Gastroesophageal sphincter (tissue), 4 donors: ENCODE data around the gene ADCYAP1. TPM values are rescaled to one million over a fixed set of nuclear protein-coding genes. Genes with fewer than 3 reads are reported as not detected.

Experiments
- ATAC-seq: fragments of 150-250 bp; one replicate; pipeline ENCODE4 v1.9.1; 2016; ENCODE audit warnings: mild to moderate bottlenecking, moderate library complexity
- H3K27ac ChIP-seq, 4 donors: fragments of 200-600 bp; sonication (generic) in 3 of 4; 1 replicate in 3 of 4; 2 replicates in 1 of 4; pipeline ENCODE4 v1.5.1; 2016 to 2019
- H3K27me3 ChIP-seq: fragments of 200-600 bp; sonication (generic); one replicate; pipeline ENCODE4 v1.5.1; 2019
- H3K36me3 ChIP-seq, 2 donors: fragments of 200-600 bp; sonication (generic); one replicate each; pipeline ENCODE4 v1.5.1; 2019; ENCODE audit warnings: control low read depth in 1 of 2
- H3K4me1 ChIP-seq, 3 donors: fragments of 200-600 bp; sonication (generic); 1 replicate in 2 of 3; 2 replicates in 1 of 3; pipeline ENCODE4 v1.5.1; 2016 to 2019; ENCODE audit warnings: control low read depth in 2 of 3
- H3K4me3 ChIP-seq, 2 donors: fragments of 200-600 bp; sonication (generic); one replicate each; pipeline ENCODE4 v1.5.1; 2019; ENCODE audit warnings: mild to moderate bottlenecking in 1 of 2, moderate library complexity in 1 of 2
- H3K9me3 ChIP-seq, 3 donors: fragments of 200-600 bp; sonication (generic); one replicate each; pipeline ENCODE4 v1.5.1; 2017 to 2019; ENCODE audit warnings: control low read depth in 2 of 3
- CTCF ChIP-seq, 4 experiments: fragments of 200-600 bp in 2 of 4; fragments of 450-650 bp in 2 of 4; sonication (generic) in 1 of 4; IDR thresholded peaks; one replicate each; pipeline ENCODE4 v1.5.1; 2017 to 2019; ENCODE audit warnings: antibody characterized with exemption in 4 of 4, mild to moderate bottlenecking in 2 of 4, moderate library complexity in 2 of 4
- EP300 ChIP-seq: sonication (generic); formaldehyde crosslinking; IDR thresholded peaks from one replicate; pipeline ENCODE4 v1.6.1; 2017; ENCODE audit warnings: antibody characterized with exemption, mild to moderate bottlenecking
- POLR2A ChIP-seq, 2 donors: fragments of 450-650 bp; IDR thresholded peaks; one replicate each; pipeline ENCODE4 v1.6.1; 2017; ENCODE audit warnings: antibody characterized with exemption in 2 of 2, mild to moderate bottlenecking in 2 of 2, moderate library complexity in 1 of 2
- POLR2AphosphoS5 ChIP-seq: sonication (generic); formaldehyde crosslinking; IDR thresholded peaks from one replicate; pipeline ENCODE4 v1.6.1; 2017; ENCODE audit warnings: antibody characterized with exemption
- WGBS, 2 donors: methylation state at CpG; one replicate each; pipeline ENCODE4 v1.1.5; 2018; ENCODE audit warnings: low coverage in 1 of 2; 5-methylcytosine and 5-hydroxymethylcytosine counted together
- total RNA-seq, 4 donors: library from RNA; depleted of rRNA; stranded (reverse); fragments of >200 nt; gene quantifications; one replicate each; pipeline ENCODE4 v1.1.0, GENCODE V29; 2016

Gene ADCYAP1
- total RNA-seq, 4 donors from 2014 or later: 0.39 to 2.3 (median 0.67) TPM; not detected in 1

GRCh38 chr18:896315-896714 is 8.4 kb upstream of the ADCYAP1 start:
- Histone ChIP-seq H3K4me1 (no peaks in the 10 kb centered on the region), H3K4me3 (no peak overlapping the region), H3K9me3 (no peaks in the 10 kb centered on the region), H3K27ac (no peak overlapping the region), H3K36me3 (no peaks in the 10 kb centered on the region), H3K27me3 (peaks cover 80% of the 10 kb centered on the region)
- WGBS, 2 donors: 69 to 70% methylated on average over 1 of the region's 1 CpG
- TF ChIP-seq POLR2AphosphoS5 (no peak), POLR2A (IDR thresholded peaks at IDR 0.05) (no peak), EP300 (no peak), CTCF (IDR thresholded peaks at IDR 0.05) (no peak)
- no peak for ATAC-seq

- Histone ChIP-seq H3K4me1 (peaks cover 0 to 26% (median 7%) of the 10 kb centered on the region in 3 donors), H3K27me3 (peaks cover 92% of the 10 kb centered on the region), H3K27ac (no peak overlapping the region), H3K4me3 (no peak overlapping the region), H3K36me3 (no peaks in the 10 kb centered on the region), H3K9me3 (no peaks in the 10 kb centered on the region)
- no peak for ATAC-seq
- no peak for TF ChIP-seq EP300
- no peak for TF ChIP-seq CTCF (IDR thresholded peaks at IDR 0.05)
- no peak for TF ChIP-seq POLR2AphosphoS5
- no peak for TF ChIP-seq POLR2A (IDR thresholded peaks at IDR 0.05)
These were observed 2.9 kb upstream of the ADCYAP1 start for GRCh38 chr18:901761-902160.

GRCh38 chr18:902229-902628 is 2.4 kb upstream of the ADCYAP1 start:
- ATAC-seq: no peak
- peaks cover 94% of the 10 kb centered on the region for H3K27me3 ChIP-seq
- H3K9me3 ChIP-seq: no peaks in the 10 kb centered on the region

GRCh38 chr18:903701-904100 is 970 bp upstream of the ADCYAP1 start:
- Histone ChIP-seq H3K36me3 (no peaks in the 10 kb centered on the region), H3K4me1 (peaks cover 0 to 45% (median 21%) of the 10 kb centered on the region in 3 donors), H3K9me3 (no peaks in the 10 kb centered on the region), H3K4me3 (no peak overlapping the region), H3K27me3 (peaks cover 97% of the 10 kb centered on the region), H3K27ac (no peak overlapping the region)
- ATAC-seq: no peak
- WGBS, 2 donors: 5 to 7% methylated on average over 9 of the region's 11 CpGs
- no peak for TF ChIP-seq POLR2A (IDR thresholded peaks at IDR 0.05)
- no peak for TF ChIP-seq EP300
- no peak for TF ChIP-seq CTCF (IDR thresholded peaks at IDR 0.05)
- TF ChIP-seq POLR2AphosphoS5: no peak

More at GRCh38 chr18:902229-902628, 2.4 kb upstream of the ADCYAP1 start:
- Histone ChIP-seq H3K36me3 (no peaks in the 10 kb centered on the region), H3K4me3 (no peak overlapping the region), H3K4me1 (peaks cover 0 to 31% (median 11%) of the 10 kb centered on the region in 3 donors), H3K27ac (no peak overlapping the region)
- TF ChIP-seq CTCF (IDR thresholded peaks at IDR 0.05) (no peak), POLR2AphosphoS5 (no peak), EP300 (no peak), POLR2A (IDR thresholded peaks at IDR 0.05) (no peak)
- WGBS, 2 donors: 6 to 19% methylated on average over 2 to 7 of the region's 9 CpGs

- H3K27ac ChIP-seq: no peak overlapping the region
- 3 to 5% methylated on average over 5 to 6 of the region's 33 CpGs for WGBS, 2 donors
- H3K4me3 ChIP-seq: no peak overlapping the region
- no peaks in the 10 kb centered on the region for H3K9me3 ChIP-seq
- peaks cover 0 to 54% (median 27%) of the 10 kb centered on the region in 3 donors for H3K4me1 ChIP-seq
- no peaks in the 10 kb centered on the region for H3K36me3 ChIP-seq
- TF ChIP-seq POLR2AphosphoS5 (no peak), EP300 (no peak), POLR2A (IDR thresholded peaks at IDR 0.05) (no peak), CTCF (IDR thresholded peaks at IDR 0.05) (no peak)
- no peak for ATAC-seq
- H3K27me3 ChIP-seq: peaks cover 100% of the 10 kb centered on the region
These were observed 756 bp downstream of the ADCYAP1 start for GRCh38 chr18:905307-905947.
